Stimulated activated CD8-positive, alpha-beta memory T cell treated with anti-CD3 and anti-CD28 coated beads, Interleukin-7, amount 100 ng/mL, for 1 hour (primary cell): ENCODE data around the gene RSBN1L.

Experiments
- DNase-seq, 2 donors: peaks; one replicate each; pipeline ENCODE4 v3.0.0-alpha.2; 2020; ENCODE audit warnings: low read depth in 2 of 2

The RSBN1L gene

DNA sequence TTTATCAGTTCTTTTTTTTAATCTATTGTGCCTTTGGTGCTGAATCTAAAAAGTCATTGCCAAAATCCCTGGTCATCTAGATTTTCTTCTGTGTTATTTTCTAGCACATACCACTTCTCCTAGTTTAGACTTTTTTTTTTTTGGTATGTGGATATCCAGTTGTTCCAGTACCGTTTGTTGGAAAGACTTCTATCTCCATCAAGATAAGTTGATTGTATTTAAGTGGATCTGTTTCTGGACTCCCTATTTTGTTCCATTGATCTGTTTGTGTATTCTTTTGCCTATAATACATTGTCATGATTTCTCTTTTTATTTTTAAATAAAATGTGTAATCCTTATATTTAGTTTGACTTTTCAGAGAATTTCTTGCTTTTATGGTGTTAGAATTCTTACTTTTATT lies 35.5 kb downstream of the RSBN1L start:
- no peak for DNase-seq

DNA sequence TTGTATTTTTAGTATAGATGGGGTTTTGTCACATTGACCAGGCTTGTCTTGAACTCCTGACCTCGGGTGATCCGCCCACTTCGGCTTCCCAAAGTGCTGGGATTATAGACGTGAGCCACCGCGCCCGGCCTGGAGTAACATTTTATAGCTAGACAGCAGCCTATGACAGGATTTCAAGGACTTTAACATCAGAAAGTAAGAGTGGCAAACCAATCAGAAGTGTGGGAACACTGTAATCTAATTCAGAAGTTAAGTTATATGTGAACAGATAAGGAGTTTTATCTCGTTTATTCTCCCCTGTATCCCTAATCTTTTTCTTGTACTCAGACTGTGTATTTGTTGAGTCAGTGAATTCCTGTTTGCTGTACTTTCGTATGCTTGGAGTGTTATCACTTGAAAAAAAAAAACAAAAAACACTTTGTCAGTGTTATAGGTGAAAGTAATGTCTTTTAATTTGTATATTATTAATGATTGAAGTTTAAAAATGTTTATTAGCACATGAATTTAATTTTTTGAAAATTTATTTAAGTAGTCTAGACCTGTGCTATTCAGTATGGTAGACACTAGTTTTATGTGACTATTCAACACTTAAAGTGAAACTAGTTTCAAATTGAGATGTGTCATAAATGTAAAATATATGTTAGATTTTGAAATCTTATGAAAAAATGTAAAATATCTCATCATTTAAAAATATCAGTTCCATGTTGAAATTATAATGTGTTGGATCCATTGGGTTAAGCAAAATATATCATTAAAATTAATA lies 38.6 kb downstream of the RSBN1L start:
- DNase-seq, result no peak

DNA sequence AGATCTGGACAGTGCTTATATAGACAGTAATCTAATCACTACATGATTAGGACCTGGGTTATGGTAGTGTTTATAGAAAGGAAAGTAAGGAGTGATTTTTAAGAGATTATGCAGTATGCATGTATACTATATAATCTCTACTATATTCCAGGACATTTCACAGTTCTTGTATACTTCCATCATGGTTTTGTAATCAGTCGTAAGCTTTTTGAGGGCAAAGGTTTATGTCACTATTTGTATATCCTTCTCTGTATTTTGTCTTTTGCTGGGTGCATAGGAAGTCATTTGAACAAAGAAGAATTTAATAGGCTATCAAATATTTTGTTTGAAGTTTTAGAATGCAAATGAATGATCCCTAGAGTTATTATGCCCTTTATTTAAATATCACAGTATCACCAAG lies 39.2 kb downstream of the RSBN1L start:
- no peak for DNase-seq

DNA sequence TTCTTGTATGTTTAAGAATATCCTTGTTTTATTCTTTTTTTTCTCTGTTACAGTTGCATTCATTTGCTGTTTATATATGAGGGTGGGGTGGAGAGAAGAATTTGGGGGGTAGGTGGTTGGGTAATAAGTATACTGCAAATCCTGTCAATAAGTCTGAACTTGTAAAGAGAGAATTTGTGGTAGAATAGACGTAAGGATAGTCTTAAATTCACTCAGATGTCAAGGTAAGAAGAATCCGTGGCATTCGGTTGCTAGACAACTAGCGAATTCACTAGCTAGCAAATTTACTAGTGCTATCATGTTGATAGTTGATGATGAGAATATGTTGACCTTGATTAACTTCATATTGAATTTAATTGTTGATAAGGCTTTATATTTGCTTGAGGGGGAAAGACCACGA lies 40.7 kb downstream of the RSBN1L start:
- DNase-seq, result no peak

DNA sequence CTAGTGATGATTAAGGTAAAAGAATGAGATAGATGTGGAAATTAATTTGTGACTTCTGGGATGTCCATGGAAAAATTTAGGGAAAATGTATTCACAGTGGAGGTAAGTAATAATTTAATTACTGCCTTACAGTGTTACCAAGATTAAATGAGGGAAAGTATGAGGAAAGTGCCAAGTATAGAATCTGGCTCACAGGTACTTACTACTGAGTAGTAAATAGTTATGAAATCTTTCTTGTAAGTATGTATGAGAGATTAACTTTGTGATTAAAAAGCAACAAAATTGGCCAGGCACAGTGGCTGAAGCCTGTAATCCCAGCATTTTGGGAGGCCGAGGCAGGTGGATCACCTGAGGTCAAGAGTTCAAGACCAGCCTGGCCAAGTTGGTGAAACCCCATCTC lies 42.1 kb downstream of the RSBN1L start:
- no peak for DNase-seq

DNA sequence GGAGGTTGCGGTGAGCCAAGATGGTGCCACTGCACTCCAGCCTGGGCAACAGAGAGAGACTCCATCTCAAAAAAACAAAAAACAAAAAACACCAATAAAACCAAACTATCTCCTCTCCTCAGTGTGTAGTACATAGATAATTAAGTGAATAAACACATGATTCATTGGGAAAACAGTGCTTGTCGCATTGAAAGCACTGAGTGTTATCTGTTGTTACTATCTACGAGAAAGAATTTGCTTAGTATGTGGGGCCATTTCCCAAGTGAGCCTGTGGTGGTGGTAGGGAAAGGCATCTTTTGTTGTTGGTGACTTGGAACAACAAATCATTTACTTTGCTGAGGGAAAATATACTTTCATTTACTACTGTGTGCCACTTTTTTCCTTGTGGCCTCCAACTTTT lies 42.6 kb downstream of the RSBN1L start:
- DNase-seq, result no peak

DNA sequence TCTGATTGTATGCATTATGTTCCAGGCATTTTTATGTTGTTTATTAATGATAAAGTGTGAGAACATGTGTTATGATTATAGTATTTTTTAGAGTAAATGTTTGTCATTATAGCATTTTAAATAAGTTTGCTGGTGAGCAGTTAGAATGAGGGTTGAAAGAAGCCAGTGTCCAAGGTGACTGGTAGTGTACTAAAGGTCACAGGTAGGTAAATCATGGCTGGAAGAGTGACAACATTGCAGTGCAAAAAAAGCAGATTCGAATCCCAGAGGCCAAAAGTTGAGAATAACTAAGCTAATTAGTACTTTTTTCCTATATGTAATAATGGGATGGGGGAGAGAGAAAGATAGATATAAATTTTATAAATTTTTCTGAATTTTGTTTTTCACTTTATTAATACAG lies 44.0 kb downstream of the RSBN1L start:
- no peak for DNase-seq

DNA sequence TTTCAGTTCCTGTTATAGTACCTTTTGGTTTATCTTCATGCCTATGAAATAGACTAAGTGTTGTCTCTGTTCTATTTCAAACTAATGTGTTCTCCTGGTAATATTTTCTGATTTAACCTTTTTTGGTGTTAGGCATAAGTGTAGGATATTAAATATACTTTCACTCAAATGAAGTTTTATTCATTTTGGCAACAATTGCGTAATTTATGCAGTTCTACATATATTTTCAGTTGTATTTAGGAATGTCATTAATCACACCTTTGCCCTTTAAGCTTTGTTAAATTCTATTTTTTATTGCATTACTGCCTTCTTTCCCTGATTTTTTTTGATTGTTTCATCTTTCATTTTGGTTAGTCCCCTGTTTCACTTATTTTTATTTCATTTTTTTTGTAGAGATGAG lies 47.3 kb downstream of the RSBN1L start:
- DNase-seq, result no peak

DNA sequence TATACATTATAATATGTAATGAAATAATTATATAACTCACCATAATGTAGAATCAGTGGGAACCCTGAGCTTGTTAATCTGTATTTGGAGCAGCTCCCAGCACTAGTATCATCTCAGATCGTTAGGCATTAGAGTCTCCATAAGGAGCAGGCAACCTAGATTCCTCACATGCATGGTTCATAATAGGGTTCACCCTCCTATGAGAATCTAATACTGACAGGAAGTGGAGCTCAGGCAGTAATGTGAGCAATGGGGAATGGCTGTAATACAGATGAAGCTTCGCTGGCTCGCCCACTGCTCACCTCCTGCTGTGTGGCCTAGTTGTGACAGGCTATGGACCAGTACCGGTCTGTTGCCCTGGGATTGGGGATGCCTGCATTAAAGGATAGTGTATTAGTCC lies 49.5 kb downstream of the RSBN1L start:
- DNase-seq, result no peak

DNA sequence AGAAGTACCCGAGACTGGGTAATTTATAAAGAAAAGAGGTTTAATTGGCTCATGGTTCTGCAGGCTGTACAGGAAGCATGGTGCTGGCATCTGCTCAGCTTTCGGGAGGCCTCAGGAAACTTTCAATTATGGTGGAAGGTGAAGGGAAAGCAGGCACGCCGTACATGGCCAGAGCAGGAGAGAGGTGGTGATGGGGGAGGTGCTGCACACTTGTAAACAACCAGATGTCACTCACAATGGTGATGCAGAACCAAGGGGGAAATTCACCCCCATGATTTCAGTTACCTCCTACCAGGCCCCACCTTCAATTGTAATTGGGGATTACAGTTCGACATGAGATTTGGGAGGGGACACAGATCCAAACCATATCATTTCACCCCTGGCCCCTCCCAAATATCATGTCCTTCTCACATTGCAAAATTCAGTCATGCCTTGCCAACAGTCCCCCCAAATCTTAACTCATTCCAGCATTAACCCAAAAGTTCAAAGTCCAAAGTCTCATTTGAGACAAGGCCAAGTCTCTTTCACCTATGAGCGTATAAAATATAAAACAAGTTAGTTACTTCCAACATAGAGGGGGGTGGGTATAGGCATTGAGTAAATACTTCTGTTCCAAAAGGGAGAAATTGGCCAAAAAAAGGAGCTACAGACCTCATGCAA lies 50.0 kb downstream of the RSBN1L start:
- DNase-seq, result no peak

DNA sequence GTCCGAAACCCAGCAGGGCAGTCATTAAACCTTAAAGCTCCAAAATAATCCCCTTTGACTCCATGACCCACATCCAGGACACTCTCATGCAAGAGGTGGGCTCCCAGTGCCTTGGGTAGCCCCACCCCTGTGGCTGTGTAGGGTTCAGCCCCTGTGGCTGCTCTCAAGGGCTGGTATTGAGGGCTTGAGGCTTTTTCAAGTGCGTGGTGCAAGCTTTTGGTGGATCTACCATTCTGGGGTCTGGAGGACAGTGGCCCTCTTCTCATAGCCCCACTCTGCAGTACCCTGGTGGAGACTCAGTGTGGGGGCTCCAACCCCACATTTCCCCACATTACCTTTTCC lies 50.5 kb downstream of the RSBN1L start:
- DNase-seq, result no peak

DNA sequence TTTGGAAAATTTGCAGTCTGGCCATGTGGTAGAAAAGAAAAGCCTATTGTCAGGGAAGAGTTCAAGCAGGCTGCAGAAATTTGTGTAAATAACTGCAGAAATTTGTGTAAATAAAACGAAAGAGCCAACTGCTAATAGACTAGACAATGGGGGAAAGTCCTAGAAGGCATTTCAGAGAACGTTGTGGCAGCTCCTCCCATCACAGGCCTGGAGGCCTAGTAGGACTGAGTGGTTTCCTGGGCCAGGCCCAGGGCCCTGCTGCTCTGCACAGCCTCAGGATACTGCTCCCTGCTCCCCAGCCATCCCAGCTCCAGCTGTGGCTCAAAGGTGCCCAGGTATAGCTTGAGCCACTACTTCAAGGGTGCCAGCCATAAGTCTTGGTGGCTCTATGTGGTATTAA lies 50.9 kb downstream of the RSBN1L start:
- DNase-seq, result no peak

DNA sequence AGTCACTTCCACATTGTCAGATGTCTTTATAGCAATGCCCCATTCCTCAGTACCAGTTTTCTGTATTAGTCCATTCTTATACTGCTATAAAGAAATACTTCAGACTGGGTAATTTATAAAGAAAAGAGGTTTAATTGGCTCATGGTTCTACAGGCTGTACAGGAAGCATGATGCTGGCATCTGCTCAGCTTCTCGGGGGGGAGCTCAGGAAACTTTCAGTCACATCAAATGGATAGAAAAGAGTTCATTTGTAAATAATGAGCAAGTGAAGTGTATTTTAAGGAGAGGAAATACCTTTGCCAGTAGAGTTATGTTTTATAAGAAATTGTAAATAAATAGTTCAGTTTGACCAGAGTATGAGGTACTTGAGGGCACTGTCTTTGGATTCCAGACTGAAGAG lies 51.5 kb downstream of the RSBN1L start:
- no peak for DNase-seq

DNA sequence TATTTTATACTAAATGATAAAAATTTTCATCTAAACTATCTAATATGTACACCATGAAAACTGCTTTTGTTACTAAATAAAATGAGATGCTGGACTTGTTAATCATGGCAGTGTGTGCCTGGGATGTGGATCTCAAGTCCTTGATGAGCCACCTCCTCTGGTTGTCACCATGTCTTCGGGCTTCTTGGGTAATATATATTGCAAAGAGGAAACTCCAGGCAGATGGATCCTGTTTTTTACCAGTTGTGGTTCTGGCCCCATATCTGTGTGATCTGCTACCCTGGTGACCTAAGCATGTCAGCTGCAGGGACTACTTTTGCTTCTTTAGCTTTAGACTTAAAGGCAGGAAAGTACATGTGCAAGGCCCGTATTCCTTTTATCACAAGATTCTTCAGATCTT lies 55.8 kb downstream of the RSBN1L start:
- no peak for DNase-seq

DNA sequence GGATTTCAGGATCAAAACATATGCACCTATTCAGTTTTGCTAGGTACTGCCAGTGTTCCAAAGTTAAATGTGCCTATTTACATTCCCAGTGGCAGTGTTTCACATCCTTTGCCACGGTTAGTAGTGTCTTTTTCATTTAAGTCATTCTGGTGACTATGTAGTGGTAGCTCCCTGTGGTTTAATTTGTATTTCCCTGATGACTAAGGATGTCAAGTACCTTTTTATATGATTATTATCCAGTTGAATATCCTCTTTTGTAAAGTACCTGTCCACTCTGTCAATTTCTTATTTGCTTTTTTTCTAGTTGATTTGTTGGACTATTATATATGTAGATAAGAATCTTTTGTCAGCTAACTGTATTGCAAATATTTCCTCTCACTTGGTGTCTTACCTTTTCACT lies 56.9 kb downstream of the RSBN1L start:
- no peak for DNase-seq

DNA sequence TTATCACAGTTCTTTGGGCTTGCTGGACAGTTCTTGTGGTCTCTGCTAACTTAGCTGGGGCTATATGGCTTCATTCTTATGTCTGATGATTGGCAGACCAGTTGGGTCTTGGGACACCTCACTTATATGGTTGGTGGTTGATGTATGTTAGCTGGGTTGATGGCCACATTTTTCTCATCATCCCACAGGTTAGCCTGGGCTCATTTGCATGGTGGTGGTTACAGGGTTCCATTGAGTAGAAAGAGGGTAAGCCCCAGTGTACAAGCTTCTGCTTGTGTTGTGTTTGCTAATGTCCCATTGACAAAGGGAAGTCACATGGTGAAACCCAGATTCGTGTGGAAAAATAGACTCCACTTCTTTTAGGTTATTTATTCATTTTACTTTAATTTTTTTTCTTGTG lies 61.3 kb downstream of the RSBN1L start:
- DNase-seq, result no peak

DNA sequence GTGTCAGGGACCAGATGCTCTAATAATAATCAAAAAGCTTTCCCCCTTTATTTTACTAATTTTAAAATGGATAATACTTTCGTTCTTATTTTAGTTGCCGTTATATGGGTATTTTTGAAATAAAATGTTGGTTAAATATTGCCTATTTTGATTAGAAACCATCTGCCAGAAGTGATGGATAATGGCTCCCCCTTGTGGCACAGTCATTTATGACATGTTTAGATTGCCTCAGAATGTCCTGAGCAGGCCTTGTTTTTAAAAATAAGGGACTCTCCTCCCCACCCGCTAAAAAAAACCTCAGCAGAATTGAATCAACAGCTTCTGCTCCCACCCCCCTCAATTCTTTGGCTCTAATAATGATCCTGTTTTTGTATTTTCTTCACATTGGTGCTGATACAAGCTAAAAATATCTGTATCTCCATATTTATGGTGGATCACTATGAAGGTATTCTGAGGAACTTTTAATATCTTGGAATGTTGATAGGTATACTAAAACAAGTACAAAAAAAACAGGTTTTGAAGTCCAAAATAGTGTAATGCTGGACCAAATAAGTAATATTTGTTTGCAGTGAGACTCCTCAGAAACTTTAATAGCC lies 63.1 kb downstream of the RSBN1L start:
- peak; percentile 15 to 45 for DNase-seq

DNA sequence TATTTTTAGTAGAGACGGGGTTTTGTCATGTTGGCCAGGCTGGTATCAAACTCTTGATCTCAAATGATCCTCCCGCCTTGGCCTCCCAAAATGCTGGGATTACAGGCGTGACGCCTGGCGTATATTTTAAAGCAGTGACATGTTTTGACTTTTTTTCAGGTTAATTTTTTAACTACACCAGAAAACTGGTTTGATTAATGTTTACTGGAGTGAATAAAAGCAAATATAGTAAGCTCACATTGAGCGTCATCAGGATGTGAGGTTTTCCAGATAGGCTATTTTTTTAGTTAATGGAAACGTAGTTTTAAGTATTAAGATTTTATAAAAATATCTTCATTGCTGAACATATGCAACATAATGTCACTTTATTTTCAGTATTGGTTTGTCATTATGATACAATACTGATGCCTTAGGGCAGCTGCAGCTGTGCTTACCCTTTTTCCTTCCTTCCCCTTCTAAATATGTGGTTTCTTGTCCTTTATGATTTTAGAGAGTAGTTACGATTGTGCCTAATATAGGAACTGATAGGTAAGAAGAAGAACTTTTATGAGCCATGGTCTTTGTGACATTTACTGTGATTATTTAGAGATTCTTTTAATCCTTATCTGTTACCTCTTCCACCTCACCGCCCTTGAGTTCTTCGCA lies 64.7 kb downstream of the RSBN1L start:
- no peak for DNase-seq

DNA sequence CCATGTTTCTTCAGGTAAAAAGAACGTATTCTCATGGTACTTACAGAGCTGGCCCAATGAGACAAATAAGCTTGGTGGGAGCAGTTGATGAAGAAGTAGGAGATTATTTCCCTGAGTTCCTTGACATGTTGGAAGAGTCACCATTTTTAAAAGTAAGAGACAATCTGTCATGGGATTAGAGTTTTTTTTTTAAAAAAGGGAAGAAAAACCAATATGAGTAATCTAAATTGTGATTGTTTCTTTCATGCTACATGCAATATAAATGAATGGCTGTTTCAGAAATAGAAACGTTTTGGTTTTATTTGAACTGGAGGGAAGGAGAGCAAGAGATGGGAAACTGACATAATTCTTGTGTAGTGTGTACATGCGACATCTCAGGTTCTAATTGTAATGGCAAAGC lies 69.2 kb downstream of the RSBN1L start:
- DNase-seq, result no peak

DNA sequence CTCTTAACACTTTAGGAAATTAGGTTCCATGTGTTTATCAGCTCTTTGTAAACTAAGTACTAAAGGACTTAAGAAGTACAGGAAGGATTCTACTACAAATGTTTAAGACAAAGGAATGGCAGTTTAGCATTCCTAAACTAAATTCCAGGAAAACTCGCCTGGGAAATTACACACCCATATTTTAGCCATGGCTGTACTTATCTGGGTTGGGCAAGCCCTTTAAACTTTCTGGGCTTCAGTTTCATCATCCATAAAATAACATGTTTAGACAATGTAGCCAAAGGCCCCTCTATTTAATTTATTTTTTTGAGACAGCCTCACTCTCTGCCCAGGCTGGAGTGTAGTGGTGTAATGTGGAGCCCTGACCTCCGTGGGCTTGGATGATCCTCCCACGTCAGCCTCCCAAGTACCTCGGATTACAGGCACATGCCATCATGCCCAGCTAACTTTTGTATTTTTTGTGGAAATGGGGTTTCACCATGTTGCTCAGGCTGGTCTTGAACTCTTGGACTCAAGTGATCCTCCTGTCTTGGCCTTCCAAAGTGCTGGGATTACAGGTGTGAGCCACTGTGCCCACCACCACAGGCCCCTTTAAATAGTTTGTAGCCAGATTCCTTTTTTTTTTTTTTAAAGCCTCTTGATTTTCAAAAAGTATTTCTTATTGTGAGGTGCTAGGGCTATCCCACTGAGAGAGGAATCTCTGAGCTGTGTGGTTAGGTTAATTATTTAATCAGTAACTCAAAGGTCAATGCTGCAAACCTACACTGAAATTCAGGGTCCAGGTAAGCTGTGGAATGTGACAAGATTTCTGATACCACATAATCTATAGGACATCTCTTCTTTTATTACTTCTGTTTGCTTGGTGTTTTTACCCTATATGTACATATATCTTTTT lies 69.9 kb downstream of the RSBN1L start:
- no peak for DNase-seq

DNA sequence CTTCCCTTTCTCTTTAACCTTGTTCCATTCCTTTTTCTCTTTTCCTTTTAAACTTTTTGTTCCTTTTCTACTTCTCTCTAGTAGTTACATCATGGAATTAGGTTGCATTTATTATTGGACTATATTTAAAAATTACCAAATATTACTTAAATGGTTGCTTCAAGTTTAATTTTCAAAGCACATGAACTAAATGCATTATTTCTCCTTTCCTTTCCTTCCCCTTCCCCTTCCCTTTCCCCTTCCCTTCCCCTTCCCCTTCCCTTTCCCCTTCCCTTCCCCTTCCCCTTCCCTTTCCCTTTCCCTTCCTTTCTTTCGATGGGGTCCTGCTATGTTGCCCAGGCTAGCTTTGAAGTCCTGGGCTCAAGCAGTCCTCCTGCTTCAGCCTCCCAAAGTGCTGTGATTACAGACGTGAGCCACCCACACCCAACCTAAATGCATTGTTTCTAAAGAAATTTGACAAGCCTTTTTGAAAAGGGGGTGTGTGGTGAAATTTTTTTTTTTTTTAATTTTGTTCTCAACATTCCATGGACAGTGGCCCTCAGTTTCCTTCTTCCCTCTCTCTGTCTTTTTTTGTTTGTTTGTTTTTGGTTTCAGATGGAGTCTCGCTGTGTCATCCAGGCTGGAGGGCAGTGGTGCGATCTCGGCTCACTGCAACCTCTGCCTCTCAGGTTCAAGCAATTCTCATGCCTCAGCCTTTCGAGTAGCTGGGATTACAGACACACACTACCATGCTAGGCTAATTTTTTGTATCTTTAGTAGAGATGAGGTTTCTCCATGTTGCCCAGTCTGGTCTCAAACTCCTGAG lies 70.7 kb downstream of the RSBN1L start:
- DNase-seq, result no peak
